ENCODE measurements around the gene LY9.

DNA sequence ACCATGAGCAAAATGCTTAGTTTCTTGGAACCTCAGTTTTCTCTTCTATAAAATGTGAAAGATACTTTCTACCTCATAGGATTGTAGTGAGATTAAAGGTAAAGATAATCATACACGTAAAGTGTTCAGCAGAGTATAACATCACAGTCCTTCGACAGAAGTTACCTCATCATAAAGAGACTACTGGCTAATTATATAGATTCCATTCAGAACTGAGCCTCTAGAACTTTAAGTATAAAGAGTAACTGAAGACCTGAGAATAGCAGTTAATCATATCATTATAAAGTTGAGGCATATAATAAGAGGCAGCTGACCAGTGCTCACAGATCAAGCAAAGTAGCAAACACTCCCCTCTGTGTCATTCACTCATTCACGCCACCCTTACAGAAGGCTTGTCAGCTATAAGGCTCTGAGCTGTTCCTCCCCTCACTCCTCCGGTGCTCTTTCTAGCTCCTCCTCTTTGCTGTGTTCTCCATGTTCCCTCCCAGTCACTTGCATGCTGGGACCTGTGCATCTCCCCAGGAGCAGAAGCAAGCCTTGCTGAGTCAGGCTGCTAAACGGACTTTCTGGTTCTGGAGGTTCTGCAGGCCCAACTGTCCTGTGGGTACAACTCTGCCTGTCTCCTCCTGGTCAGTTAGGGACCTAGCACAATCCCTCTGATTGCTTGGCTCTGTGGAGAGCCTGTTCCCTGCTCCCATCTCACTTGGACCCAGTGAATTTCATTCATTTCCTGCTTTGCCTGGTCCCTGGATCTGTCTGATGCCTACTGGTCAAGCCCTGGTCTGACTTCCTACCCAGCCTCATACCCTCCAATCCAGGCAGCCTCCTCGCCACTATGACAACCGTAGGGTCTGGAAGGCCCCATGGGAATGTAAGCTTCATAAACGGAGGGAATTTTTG, 28.3 kb upstream of the LY9 start:
- no peak for TF ChIP-seq POLR2A (IDR thresholded peaks at IDR 0.05)
- TF ChIP-seq, protein P1, sequence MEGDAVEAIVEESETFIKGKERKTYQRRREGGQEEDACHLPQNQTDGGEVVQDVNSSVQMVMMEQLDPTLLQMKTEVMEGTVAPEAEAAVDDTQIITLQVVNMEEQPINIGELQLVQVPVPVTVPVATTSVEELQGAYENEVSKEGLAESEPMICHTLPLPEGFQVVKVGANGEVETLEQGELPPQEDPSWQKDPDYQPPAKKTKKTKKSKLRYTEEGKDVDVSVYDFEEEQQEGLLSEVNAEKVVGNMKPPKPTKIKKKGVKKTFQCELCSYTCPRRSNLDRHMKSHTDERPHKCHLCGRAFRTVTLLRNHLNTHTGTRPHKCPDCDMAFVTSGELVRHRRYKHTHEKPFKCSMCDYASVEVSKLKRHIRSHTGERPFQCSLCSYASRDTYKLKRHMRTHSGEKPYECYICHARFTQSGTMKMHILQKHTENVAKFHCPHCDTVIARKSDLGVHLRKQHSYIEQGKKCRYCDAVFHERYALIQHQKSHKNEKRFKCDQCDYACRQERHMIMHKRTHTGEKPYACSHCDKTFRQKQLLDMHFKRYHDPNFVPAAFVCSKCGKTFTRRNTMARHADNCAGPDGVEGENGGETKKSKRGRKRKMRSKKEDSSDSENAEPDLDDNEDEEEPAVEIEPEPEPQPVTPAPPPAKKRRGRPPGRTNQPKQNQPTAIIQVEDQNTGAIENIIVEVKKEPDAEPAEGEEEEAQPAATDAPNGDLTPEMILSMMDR (IDR thresholded peaks at IDR 0.05) = no peak
